GM23248 (cell line): ENCODE data around the gene ZNF862. TPM values are rescaled to one million over a fixed set of nuclear protein-coding genes. Genes with fewer than 3 reads are reported as not detected.

Source experiments
- DNase-seq: peaks from one replicate; pipeline ENCODE4 v3.0.0-alpha.2; 2015
- H2AFZ ChIP-seq: fragments of 200-600 bp; sonication (generic); 2 replicates; pipeline ENCODE4 v1.6.1; 2016; ENCODE audit warnings: antibody characterized with exemption
- H3F3A ChIP-seq: fragments of 200-600 bp; sonication (generic); 2 replicates; pipeline ENCODE4 v1.6.1; 2016; ENCODE audit warnings: mild to moderate bottlenecking, antibody characterized with exemption, mixed run types; ENCODE audit not compliant: insufficient read depth
- H3K27ac ChIP-seq: fragments of 200-600 bp; sonication (generic); 2 replicates; pipeline ENCODE4 v1.5.1; 2016; ENCODE audit warnings: mild to moderate bottlenecking
- H3K27me3 ChIP-seq: fragments of 200-600 bp; sonication (generic); replicated peaks from 2 replicates; pipeline ENCODE4 v1.6.1; 2016; ENCODE audit warnings: mild to moderate bottlenecking; ENCODE audit not compliant: insufficient read depth
- H3K36me3 ChIP-seq: fragments of 200-600 bp; sonication (generic); 2 replicates; pipeline ENCODE4 v1.6.1; 2016; ENCODE audit warnings: low read depth, mild to moderate bottlenecking
- H3K4me1 ChIP-seq: fragments of 200-600 bp; sonication (generic); 2 replicates; pipeline ENCODE4 v1.6.1; 2016; ENCODE audit warnings: mild to moderate bottlenecking; ENCODE audit not compliant: insufficient read depth
- H3K4me2 ChIP-seq: fragments of 200-600 bp; sonication (generic); one replicate; pipeline ENCODE4 v1.6.1; 2016; ENCODE audit warnings: mild to moderate bottlenecking; ENCODE audit not compliant: unreplicated experiment
- H3K4me3 ChIP-seq: fragments of 200-600 bp; sonication (generic); 2 replicates; pipeline ENCODE4 v1.5.1; 2016; ENCODE audit warnings: mild to moderate bottlenecking
- H3K79me2 ChIP-seq: fragments of 200-600 bp; sonication (generic); 2 replicates; pipeline ENCODE4 v1.6.1; 2016; ENCODE audit warnings: mild to moderate bottlenecking; ENCODE audit not compliant: insufficient read depth
- H3K9ac ChIP-seq: fragments of 200-600 bp; sonication (generic); 2 replicates; pipeline ENCODE4 v1.6.1; 2016; ENCODE audit warnings: mild to moderate bottlenecking
- H3K9me2 ChIP-seq: fragments of 200-600 bp; sonication (generic); 2 replicates; pipeline ENCODE4 v1.6.1; 2016; ENCODE audit warnings: mixed run types, mild to moderate bottlenecking, moderate library complexity; ENCODE audit not compliant: insufficient read depth
- H3K9me3 ChIP-seq: fragments of 200-600 bp; sonication (generic); one replicate; pipeline ENCODE4 v1.6.1; 2017; ENCODE audit warnings: low read depth
- H4K20me1 ChIP-seq: fragments of 200-600 bp; sonication (generic); 2 replicates; pipeline ENCODE4 v1.6.0; 2016; ENCODE audit not compliant: insufficient read depth
- EZH2 ChIP-seq: fragments of 200-600 bp; sonication (generic); IDR thresholded peaks from 2 replicates; pipeline ENCODE4 v1.6.1; 2018; ENCODE audit warnings: antibody characterized with exemption, mild to moderate bottlenecking; ENCODE audit not compliant: insufficient read depth, poor library complexity, severe bottlenecking
- EZH2phosphoT487 ChIP-seq: fragments of 200-600 bp; sonication (generic); IDR thresholded peaks from 2 replicates; pipeline ENCODE4 v1.6.1; 2018; ENCODE audit warnings: antibody characterized with exemption, moderate library complexity, mild to moderate bottlenecking, low read depth; ENCODE audit not compliant: insufficient read depth
- WGBS, 2 experiments: methylation state at CpG; one replicate each; pipeline ENCODE4 v1.1.6; 2015 to 2017; ENCODE audit warnings: low lambda C conversion rate in 2 of 2, low coverage in 1 of 2; ENCODE audit errors: missing lambda C conversion rate in 2 of 2; 5-methylcytosine and 5-hydroxymethylcytosine counted together
- in situ Hi-C: fragments of 300-500 bp; cut with MboI; formaldehyde crosslinking; loops from 2 replicates; pipeline ENCODE4 v1.15.0; 2020
- polyA plus RNA-seq: library from polyadenylated mRNA; unstranded; fragments of >200 nt; fragmentation: Nextera tagmentation; extraction: Ambion mirVana; gene quantifications from 2 replicates; pipeline ENCODE4 v1.2.1, GENCODE V29; 2016
- total RNA-seq: library from RNA; depleted of rRNA; stranded (reverse); fragments of >200 nt; shearing (Covaris generic); gene quantifications from 2 replicates; pipeline ENCODE4 v1.2.3, GENCODE V29; 2014

The ZNF862 gene
- total and polyA plus RNA-seq, 2 experiments from 2014 or later, result 3.5 to 9.7 TPM

- Histone ChIP-seq H2AFZ (no peak overlapping the region), H3K27ac (no peak overlapping the region), H3K9ac (no peak overlapping the region), H4K20me1 (no peaks in the 10 kb centered on the region), H3F3A (no peaks in the 10 kb centered on the region), H3K79me2 (no peaks in the 10 kb centered on the region), H3K4me1 (no peaks in the 10 kb centered on the region), H3K9me3 (no peaks in the 10 kb centered on the region), H3K4me3 (no peak overlapping the region), H3K36me3 (no peaks in the 10 kb centered on the region), H3K27me3 (no peaks in the 10 kb centered on the region), H3K9me2 (no peaks in the 10 kb centered on the region), H3K4me2 (no peak overlapping the region)
- in situ Hi-C loops, result no loop called here
- 38 to 45% methylated on average over 7 to 8 of the region's 8 CpGs for WGBS, 2 experiments
- TF ChIP-seq EZH2 (no peak), EZH2phosphoT487 (no peak)
- DNase-seq, result no peak
Observed at GRCh38 chr7:149823631-149824199, 14.5 kb upstream of the ZNF862 start.

GRCh38 chr7:149824301-149824741, 13.9 kb upstream of the ZNF862 start:
- Histone ChIP-seq H4K20me1 (no peaks in the 10 kb centered on the region), H3K9me2 (no peaks in the 10 kb centered on the region), H3F3A (no peaks in the 10 kb centered on the region), H3K4me2 (no peak overlapping the region), H3K27me3 (no peaks in the 10 kb centered on the region), H3K4me3 (no peak overlapping the region), H3K9me3 (no peaks in the 10 kb centered on the region), H3K79me2 (no peaks in the 10 kb centered on the region), H3K4me1 (no peaks in the 10 kb centered on the region), H3K27ac (no peak overlapping the region), H2AFZ (no peak overlapping the region), H3K9ac (no peak overlapping the region), H3K36me3 (no peaks in the 10 kb centered on the region)
- no peak for TF ChIP-seq EZH2phosphoT487
- TF ChIP-seq EZH2, result no peak
- WGBS, 2 experiments, result 60 to 64% methylated on average over 12 to 13 of the region's 13 CpGs
- DNase-seq, result no peak
- in situ Hi-C loops, result no loop called here

GRCh38 chr7:149824748-149825566, 13.2 kb upstream of the ZNF862 start:
- no peaks in the 10 kb centered on the region for H3K9me2 ChIP-seq
- in situ Hi-C loops, result no loop called here

DNA sequence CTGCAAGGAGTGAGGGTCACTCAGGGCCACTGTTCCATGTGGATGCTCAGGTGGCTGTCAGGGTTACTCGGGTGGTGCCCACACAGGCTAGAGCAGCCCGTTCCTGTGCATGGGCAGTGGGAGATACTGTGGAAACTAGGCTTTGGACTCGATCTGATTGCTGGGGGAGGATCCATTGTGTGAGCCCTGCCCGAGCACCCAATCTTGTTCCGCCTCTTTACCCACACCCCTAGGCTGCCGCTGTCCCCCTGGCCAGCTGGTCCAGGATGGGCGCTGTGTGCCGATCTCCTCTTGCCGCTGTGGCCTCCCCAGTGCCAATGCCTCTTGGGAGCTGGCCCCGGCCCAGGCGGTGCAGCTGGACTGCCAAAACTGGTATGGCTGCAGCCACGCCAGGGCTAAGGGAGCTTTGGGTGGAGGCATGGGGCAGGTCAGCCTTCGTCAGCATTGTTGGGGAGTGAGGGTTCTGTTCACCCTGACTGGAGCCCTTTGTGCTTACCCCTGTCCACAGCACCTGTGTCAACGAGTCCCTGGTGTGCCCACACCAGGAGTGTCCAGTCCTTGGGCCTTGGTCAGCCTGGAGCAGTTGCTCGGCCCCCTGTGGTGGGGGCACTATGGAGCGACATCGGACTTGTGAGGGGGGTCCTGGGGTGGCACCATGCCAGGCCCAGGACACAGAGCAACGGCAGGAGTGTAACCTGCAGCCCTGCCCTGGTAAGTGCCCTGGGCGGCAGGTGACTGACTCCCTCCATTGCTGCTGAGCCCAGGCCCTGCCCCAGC, 12.4 kb upstream of the ZNF862 start:
- no peaks in the 10 kb centered on the region for H3K27me3 ChIP-seq
- H3K4me2 ChIP-seq, result no peak overlapping the region
- WGBS, 2 experiments, result 55 to 62% methylated on average over 18 to 19 of the region's 19 CpGs
- H3K4me1 ChIP-seq, result no peaks in the 10 kb centered on the region
- no peak for DNase-seq
- in situ Hi-C loops, result no loop called here
- H3K4me3 ChIP-seq, result no peak overlapping the region
- H4K20me1 ChIP-seq, result no peaks in the 10 kb centered on the region
- H2AFZ ChIP-seq, result no peak overlapping the region
- H3K9me3 ChIP-seq, result no peaks in the 10 kb centered on the region
- no peaks in the 10 kb centered on the region for H3K79me2 ChIP-seq
- H3K36me3 ChIP-seq, result no peaks in the 10 kb centered on the region
- no peak overlapping the region for H3K9ac ChIP-seq
- H3K27ac ChIP-seq, result no peak overlapping the region
- no peaks in the 10 kb centered on the region for H3F3A ChIP-seq
- no peaks in the 10 kb centered on the region for H3K9me2 ChIP-seq
- TF ChIP-seq EZH2 (no peak), EZH2phosphoT487 (no peak)

More at GRCh38 chr7:149824748-149825566, 13.2 kb upstream of the ZNF862 start:
- Histone ChIP-seq H3K4me1 (no peaks in the 10 kb centered on the region), H3F3A (no peaks in the 10 kb centered on the region), H3K27me3 (no peaks in the 10 kb centered on the region), H3K36me3 (no peaks in the 10 kb centered on the region), H3K9me3 (no peaks in the 10 kb centered on the region), H3K9ac (no peak overlapping the region), H3K79me2 (no peaks in the 10 kb centered on the region), H2AFZ (no peak overlapping the region), H4K20me1 (no peaks in the 10 kb centered on the region), H3K27ac (no peak overlapping the region), H3K4me3 (no peak overlapping the region), H3K4me2 (no peak overlapping the region)
- DNase-seq, result no peak
- TF ChIP-seq EZH2phosphoT487, result no peak
- TF ChIP-seq EZH2, result no peak
- 75 to 77% methylated on average over 15 to 19 of the region's 19 CpGs for WGBS, 2 experiments
